HepG2 (cell line): Measurements from ENCODE around the gene RAB3A. TPM values are rescaled to one million over a fixed set of nuclear protein-coding genes. Genes with fewer than 3 reads are reported as not detected.

Source experiments
- ARID4A ChIP-seq: sonication (generic); formaldehyde crosslinking; IDR thresholded peaks from 2 replicates; pipeline ENCODE4 v1.5.0; 2020; ENCODE audit warnings: mild to moderate bottlenecking, missing genetic modification reagents, borderline replicate concordance
- EED ChIP-seq: sonication (generic); formaldehyde crosslinking; IDR thresholded peaks from 2 replicates; pipeline ENCODE4 v1.5.0; 2020; ENCODE audit warnings: mild to moderate bottlenecking, missing genetic modification reagents
- KIAA2018 ChIP-seq: sonication (generic); formaldehyde crosslinking; IDR thresholded peaks from 2 replicates; pipeline ENCODE4 v1.5.0; 2020; ENCODE audit warnings: mild to moderate bottlenecking, missing genetic modification reagents, borderline replicate concordance
- PBX2 ChIP-seq: IDR thresholded peaks from 2 replicates; pipeline ENCODE4 v1.6.1; 2016; ENCODE audit warnings: control low read depth
- SMARCE1 ChIP-seq: fragments of 450-650 bp; IDR thresholded peaks from 2 replicates; pipeline ENCODE4 v1.6.1; 2017; ENCODE audit warnings: borderline replicate concordance
- SYNCRIP ChIP-seq: fragments of 200-400 bp; formaldehyde crosslinking; IDR thresholded peaks from 2 replicates; pipeline ENCODE4 v1.6.1; 2018; ENCODE audit warnings: mild to moderate bottlenecking, low read depth, low read length; ENCODE audit not compliant: insufficient read depth
- YEATS2 ChIP-seq: sonication (generic); formaldehyde crosslinking; IDR thresholded peaks from 2 replicates; pipeline ENCODE4 v1.4.0; 2020; ENCODE audit warnings: missing genetic modification reagents, borderline replicate concordance
- ZNF414 ChIP-seq: sonication (generic); formaldehyde crosslinking; IDR thresholded peaks from 2 replicates; pipeline ENCODE4 v1.5.0; 2020; ENCODE audit warnings: missing genetic modification reagents
- ZNF710 ChIP-seq: sonication (generic); formaldehyde crosslinking; IDR thresholded peaks from 2 replicates; pipeline ENCODE4 v1.5.0; 2020; ENCODE audit warnings: mild to moderate bottlenecking, missing genetic modification reagents, borderline replicate concordance
- polyA plus RNA-seq, 8 experiments: library from polyadenylated mRNA; depleted of rRNA in 3 of 8; stranded (reverse) in 7 of 8; unstranded in 1 of 8; fragments of >200 nt; fragmentation: Illumina TruSeq in 4 of 8; extraction: Trizol in 4 of 8; gene quantifications; 2 replicates each; pipeline versions ENCODE4 v1.2.1 to v1.2.3, GENCODE V29; 2011 to 2016; ENCODE audit warnings: low read depth in 4 of 8, missing spikeins in 1 of 8, mixed read lengths in 1 of 8; ENCODE audit not compliant: insufficient read depth in 1 of 8
- total RNA-seq, 5 experiments: library from RNA; depleted of rRNA; stranded (reverse); fragments of >200 nt; fragmentation: Illumina TruSeq; extraction: Trizol; gene quantifications; 2 replicates each; pipeline ENCODE4 v1.2.3, GENCODE V29; 2016; ENCODE audit warnings: low read depth in 1 of 5

Gene RAB3A
- total and polyA plus RNA-seq, 2 of the 13 experiments (the other 11 are each of a cell fraction or from before 2014, with no cell fraction given), result 0.58 to 0.98 TPM

- TF ChIP-seq ARID4A (peak; percentile 89), EED (CRISPR knock-in tag) (peak; percentile 81; the same call in 1 of the 2 replicates), YEATS2 (peak; percentile 67; the same call in 1 of the 2 replicates), PBX2 (CRISPR knock-in tag) (no peak), SMARCE1 (no peak), KIAA2018 (CRISPR knock-in tag) (no peak), ZNF710 (CRISPR knock-in tag) (no peak), SYNCRIP (no peak), ZNF414 (CRISPR knock-in tag) (peak; percentile 92)
Observed at GRCh38 chr19:18233224-18233825, 29.5 kb upstream of the RAB3A start (continued).
